GM15510 (cell line): ENCODE measurements around the gene CEP250.

Experiments
- POLR2A ChIP-seq: IDR thresholded peaks from 3 replicates; pipeline ENCODE4 v1.6.1; 2011; ENCODE audit warnings: borderline replicate concordance; ENCODE audit not compliant: insufficient read length; ENCODE audit errors: extremely low read depth

CEP250 gene, protein sequence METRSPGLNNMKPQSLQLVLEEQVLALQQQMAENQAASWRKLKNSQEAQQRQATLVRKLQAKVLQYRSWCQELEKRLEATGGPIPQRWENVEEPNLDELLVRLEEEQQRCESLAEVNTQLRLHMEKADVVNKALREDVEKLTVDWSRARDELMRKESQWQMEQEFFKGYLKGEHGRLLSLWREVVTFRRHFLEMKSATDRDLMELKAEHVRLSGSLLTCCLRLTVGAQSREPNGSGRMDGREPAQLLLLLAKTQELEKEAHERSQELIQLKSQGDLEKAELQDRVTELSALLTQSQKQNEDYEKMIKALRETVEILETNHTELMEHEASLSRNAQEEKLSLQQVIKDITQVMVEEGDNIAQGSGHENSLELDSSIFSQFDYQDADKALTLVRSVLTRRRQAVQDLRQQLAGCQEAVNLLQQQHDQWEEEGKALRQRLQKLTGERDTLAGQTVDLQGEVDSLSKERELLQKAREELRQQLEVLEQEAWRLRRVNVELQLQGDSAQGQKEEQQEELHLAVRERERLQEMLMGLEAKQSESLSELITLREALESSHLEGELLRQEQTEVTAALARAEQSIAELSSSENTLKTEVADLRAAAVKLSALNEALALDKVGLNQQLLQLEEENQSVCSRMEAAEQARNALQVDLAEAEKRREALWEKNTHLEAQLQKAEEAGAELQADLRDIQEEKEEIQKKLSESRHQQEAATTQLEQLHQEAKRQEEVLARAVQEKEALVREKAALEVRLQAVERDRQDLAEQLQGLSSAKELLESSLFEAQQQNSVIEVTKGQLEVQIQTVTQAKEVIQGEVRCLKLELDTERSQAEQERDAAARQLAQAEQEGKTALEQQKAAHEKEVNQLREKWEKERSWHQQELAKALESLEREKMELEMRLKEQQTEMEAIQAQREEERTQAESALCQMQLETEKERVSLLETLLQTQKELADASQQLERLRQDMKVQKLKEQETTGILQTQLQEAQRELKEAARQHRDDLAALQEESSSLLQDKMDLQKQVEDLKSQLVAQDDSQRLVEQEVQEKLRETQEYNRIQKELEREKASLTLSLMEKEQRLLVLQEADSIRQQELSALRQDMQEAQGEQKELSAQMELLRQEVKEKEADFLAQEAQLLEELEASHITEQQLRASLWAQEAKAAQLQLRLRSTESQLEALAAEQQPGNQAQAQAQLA (N-terminal part only)

DNA sequence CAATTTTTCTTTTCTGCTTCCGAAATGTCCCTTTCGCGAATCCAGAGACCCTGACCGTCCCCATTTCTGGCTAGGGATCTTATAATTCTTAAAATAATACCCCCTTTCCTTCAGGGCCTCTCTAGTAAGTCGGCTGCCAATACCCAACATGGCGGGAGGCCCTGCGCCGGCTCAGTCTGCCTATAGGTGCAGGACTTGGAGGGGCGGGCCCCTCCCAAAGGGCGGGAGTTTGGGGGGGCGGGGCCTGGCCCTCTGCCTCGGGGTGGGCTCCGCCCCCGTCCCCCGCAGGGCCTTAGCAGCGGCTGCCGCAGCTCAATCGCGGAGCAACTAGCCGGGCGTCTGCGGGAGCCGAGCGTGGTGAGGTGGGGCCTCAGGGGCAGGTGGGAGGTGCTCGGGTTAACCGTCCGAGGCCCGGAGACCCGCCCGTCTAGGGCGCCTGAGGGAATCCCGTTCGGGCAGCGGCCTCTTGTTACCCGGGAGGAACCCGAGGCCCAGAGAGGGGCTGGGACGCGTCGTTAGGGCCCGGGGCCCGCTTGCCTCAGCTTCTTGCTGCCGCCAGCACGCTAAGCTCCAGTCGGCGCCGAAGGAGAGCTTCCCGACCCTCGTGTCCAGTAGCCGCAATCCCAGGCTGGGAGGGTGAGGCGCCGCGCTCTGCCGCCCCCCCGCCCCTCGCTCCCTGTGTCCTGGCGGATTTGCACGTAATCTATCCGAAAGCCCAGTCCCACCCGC, at the start of gene CEP250:
Gene CEP250, plus strand, starts transcription at position 718 of the 729 bp plus-strand sequence. CDS start 6,770 bp downstream, outside the sequence.
- peak; percentile 41 for TF ChIP-seq POLR2A

DNA sequence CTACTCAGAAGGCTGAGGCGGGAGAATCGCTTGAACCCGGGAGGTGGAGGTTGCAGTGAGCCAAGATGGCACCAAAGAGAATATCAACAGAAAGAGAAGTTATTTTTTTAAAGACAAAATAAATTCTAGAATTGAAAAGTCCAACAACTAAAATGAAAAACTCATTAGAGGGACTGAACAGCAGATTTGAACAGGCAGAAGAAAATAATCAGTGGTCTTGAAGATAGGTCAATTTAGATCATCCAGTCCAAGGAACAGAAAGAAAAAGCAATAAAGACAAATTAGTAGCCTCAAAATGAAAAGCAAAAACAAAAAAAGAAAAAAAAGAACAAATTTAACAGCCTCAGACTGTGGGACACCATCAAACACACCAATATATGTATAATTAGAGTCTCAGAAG, 49.6 kb upstream of the CEP250 start:
- TF ChIP-seq POLR2A = no peak

DNA sequence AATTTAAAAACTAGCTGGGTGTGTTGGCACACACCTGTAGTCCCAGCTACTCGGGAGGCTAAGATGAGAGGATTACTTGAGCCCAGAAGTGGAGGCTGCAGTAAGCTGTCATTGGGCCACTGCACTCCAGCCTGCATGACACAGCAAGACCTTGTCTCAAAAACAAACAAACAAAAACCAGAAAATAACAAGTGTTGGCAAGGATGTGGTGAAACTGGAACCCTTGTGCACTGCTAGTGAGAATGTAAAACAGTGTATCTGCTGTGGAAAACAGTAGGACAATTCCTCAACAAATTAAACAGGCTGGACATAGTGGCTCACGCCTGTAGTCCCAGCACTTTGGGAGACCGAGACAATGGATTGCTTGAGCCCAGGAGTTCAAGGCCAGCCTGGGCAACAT, 47.1 kb upstream of the CEP250 start:
- no peak for TF ChIP-seq POLR2A

DNA sequence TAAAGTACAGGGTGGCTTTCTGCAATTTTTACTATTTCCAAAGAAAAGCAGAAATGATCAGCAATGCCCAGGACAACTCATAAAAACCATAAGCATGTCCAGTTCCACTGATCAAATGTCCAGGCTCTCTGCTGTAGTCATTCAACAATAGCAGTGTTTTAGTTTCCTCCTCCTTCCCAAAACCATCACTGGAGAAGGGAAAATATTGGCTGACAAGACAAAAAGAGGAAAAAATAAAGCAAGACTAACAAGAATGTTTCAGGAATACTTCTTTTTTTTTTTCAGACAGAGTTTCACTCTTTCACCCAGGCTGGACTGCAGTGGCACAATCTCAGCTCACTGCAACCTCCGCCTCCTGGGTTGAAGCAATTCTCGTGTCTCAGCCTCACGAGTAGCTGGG, 45.9 kb upstream of the CEP250 start:
- no peak for TF ChIP-seq POLR2A

DNA sequence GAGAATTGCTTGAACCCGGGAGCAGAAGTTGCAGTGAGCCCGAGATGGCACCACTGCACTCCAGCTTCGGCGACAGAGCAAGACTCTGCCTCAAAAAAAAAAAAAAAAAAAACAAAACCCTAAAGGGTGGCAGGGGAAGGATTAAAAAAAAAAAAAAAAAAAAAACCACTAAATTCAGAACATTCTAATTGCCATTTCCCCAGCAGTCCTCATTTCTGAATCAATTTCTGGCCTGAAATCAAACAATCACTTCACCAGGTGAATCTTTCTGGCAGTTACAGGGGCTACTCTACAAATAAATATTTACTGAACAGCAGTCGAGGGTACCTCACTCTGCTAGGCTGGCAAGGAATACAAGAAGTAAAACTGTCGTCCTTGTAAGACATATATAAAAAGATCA, 44.8 kb upstream of the CEP250 start:
- no peak for TF ChIP-seq POLR2A

DNA sequence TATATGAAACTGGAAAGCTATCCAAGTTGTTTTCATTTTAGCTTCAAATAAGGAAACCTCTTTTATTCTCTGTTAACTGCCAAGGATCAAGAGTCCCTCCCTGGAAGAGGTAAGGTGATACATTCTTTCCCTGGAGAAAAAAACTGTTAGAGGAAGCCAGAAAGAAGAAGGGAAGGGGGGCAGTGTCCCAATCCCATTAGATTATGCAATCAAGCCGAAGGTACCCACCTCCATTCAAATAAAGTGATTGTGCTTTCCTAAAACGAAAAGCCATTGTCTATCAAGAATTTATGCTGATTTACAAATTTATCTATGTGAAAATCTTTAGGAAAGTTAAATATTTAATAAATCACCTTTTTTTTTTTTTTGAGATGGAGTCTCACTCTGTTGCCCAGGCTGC, 34.1 kb upstream of the CEP250 start:
- TF ChIP-seq POLR2A = no peak

DNA sequence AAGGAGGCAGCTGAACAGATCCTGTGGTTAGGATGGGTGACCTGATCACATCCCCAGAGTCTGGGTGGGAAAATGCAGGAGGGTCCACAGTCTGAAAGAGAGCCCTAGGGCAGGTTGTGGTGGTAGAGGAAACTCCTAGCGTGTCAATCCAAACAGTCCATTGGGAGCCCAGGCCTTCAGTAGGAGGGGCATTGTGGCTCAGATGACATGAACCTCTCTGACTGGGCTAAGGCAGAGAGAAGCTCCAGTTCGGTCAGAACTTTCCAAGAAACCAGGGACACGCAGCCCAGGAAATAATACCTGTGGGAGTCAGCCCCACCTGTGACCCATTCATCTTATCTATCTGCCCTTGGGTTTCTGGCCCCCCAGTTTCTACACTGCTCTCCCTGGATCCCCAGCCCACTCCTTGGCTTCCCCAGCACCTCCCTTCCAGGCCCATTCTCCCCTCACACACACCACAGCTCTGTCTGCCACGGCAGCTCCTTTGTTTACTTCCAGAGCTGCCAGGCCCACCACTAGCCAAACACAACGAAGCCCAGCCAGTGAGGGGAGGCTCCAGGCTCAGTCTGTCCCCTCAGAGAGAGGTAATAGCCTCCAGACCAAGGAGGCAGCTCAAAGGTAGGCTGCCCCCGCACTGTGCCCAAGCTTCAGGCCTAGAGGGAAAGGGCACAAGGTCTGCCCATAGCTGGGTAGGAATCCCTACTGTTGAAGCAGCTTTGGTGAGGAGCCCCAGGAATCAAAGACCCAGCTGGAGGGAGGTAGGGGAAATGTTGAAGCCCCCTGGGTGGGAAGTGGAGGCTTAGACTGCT, 23.6 kb upstream of the CEP250 start:
- no peak for TF ChIP-seq POLR2A

DNA sequence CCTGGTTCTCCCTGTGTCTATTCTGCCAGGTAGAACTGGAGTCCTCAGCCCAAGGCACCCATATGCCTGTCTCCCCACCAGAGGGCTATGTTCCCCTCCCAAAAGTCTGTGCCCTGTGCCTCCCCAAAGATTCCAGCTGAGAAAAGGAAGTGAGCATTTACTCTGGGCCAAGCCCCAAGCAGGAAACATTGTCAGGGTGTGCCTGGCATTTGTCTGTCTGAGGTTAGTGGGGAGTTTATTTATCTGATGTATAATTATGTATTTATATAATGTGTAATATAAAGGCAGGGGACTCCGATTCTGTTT, 23.0 kb upstream of the CEP250 start:
- TF ChIP-seq POLR2A = no peak

DNA sequence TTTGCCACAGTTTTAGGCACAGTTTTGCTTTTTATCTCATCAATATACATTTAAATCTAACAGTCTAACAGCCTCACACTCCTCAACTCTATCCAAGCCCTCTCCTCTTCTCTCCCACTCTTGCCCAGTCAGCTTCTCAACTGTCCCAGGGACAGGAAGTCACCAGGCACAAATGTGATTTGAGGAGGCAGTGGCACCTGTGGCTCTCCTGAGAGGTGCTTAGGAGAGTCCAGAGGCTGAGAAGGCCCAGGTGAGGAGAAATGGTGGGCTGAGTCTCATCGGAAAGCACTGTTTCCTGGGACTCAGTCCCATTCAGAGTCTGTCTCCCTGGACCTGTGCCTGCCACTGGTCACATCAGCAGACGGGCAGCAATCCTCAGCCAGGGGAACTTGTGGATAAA, 22.1 kb upstream of the CEP250 start:
- TF ChIP-seq POLR2A = no peak

DNA sequence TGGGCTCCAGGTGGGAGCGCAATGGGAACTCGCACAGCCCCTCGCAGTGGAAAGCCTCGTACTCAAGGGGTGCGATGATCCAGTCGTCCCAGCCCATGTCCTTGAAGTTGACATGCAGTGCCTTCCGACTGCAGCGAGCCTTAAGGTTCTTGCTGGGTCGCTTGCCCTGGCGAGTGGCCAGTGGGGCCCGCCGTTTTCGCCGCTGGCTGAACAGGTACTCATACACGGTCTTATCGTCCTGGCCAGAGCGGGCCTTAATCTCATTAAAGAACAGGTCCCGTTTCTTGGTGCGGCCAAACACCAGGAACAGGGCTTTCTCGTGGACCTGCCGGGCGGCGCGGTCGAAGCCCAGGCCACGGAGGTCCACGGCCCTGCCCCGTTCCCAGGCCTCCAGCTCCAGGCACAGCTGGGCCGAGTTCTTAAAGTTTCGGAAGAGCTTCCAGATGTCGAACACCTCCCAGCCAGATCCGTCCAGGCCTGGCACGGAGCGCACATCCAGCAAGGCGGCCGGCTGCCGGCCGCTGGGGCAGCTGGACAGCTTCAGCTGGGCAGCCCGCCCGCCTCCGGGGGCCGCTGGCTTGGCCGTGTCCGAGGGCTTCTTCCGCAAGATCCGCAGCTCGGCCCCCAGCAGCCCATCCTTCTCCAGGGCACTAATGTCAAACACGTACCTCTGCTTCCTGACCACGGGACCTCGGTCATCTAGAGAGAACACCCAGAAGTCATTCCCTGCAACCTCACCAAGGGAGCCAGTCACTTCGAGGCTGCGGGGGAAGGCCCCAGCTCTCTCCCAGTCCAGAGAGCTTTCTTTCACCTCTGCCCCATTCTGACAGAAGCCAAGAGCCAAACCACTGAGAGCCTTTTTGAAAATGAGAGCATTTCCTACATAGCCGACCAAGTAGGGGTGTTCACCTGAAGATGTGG, 21.1 kb upstream of the CEP250 start:
- no peak for TF ChIP-seq POLR2A

DNA sequence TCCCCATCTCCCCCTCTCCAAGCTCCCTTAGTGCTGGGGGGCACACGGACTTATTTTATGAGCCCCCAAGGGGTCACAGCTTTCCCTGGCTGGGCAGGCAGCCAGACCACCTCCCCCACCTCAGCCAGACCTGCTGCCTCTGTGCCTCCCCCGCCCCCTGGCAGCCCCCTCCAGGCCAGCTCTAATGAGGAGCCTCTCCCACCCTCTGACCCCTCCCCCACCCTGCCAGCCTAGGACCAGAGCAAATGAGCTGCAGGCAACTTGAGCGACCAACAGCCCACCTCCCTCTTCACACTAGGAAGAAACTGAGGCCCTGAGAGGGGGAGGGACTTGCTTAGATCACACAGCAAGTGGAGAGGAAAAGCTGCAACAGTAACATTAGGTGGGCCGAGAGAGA, 19.2 kb upstream of the CEP250 start:
- TF ChIP-seq POLR2A = no peak

DNA sequence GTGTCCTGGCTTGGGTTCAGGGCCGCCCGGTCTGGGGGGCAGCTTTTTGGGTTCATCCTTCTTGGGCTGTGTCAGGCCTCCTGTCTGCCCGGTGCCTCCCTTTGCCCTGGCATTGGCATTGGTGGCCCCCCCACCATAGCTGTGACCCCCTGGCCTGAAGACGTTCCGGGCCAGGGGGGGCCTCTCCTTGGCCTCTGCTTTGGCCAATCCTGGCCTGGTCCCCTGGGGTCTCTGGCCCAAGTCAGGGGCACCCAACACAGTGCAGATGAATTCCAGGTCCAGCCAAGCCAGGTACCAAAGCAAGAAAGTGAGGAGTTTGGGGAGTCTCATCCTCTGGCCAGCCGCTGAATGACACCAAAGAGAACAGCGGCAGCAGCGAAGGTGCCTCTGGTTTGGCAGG, 17.8 kb upstream of the CEP250 start:
- no peak for TF ChIP-seq POLR2A

DNA sequence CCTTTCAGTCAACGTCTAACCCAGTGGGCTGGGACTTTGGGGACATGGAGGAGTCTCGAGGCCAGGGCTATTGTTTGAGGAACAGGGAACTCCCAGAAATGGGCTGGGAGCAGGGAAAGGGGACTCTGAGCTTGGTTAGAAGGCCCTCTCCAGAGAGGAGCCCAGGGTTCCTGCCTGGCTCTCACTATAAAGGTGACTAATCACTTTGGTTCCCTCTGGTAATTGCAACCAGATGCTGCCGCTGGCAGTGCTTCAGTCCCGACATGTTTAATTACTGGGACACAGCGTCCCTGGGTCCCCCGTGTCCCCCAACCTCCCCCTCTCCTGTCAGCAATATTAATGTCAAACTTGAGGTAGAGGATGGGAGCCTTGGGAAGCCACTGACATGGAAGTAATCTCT, 12.4 kb upstream of the CEP250 start:
- no peak for TF ChIP-seq POLR2A

DNA sequence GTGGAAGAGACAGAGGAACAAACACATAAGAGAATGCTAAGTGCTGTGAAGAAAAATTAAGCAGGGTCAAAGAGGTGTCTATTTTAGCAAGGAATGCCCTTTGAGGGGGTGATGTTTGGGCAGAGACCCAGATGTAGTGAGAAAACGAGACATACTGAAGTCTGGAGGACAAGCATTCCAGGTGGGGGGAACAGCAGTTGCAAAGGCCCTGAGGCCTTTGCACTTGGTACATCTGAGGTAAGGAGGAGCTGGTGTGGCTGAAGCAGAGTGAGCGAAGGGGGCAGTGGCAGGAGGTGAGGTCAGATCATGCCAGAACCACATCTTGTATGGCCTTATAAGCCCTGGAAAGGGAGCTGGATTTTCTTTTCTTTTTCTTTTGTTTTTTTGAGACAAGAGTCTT, 11.2 kb upstream of the CEP250 start:
- TF ChIP-seq POLR2A = no peak
